Lower leg skin (tissue), 4 donors: ENCODE measurements around the gene PZP. TPM values are rescaled to one million over a fixed set of nuclear protein-coding genes. Genes with fewer than 3 reads are reported as not detected.
"Not testable (repeated sequence)": the region's sequence is repeated elsewhere in the genome, so short reads cannot be mapped to it uniquely, and the experiment has no call there.

Experiments used
- DNase-seq, 2 donors: peaks; one replicate each; pipeline ENCODE4 v3.0.0-alpha.2; 2019; ENCODE audit warnings: low spot score in 2 of 2
- H3K4me3 ChIP-seq: fragments of 200-600 bp; sonication (generic); 2 replicates; pipeline ENCODE4 v1.5.1; 2017; ENCODE audit warnings: mild to moderate bottlenecking, low read depth; ENCODE audit not compliant: poor library complexity, severe bottlenecking
- CTCF ChIP-seq, 3 donors: fragments of 450-650 bp; IDR thresholded peaks; one replicate each; pipeline ENCODE4 v1.5.1; 2016; ENCODE audit warnings: antibody characterized with exemption in 3 of 3, mild to moderate bottlenecking in 3 of 3, moderate library complexity in 2 of 3
- POLR2A ChIP-seq, 2 donors: fragments of 450-650 bp; IDR thresholded peaks; one replicate each; pipeline ENCODE4 v1.6.1; 2016 to 2017; ENCODE audit warnings: antibody characterized with exemption in 2 of 2, mild to moderate bottlenecking in 1 of 2, moderate library complexity in 1 of 2
- WGBS, 2 donors: methylation state at CpG; one replicate each; pipeline ENCODE4 v1.1.5; 2018; 5-methylcytosine and 5-hydroxymethylcytosine counted together
- intact Hi-C: fragments of 100-400 bp; cut with DNase I; formaldehyde crosslinking; loops from one replicate; pipeline ENCODE4 v1.15.0; 2023; ENCODE audit warnings: low total_unique reads
- total RNA-seq, 4 donors: library from RNA; depleted of rRNA; stranded (reverse); fragments of >200 nt; gene quantifications; one replicate each; pipeline ENCODE4 v1.1.0, GENCODE V29; 2016

Gene PZP
- total RNA-seq = not detected

- intact Hi-C loops = no loop called here
- TF ChIP-seq CTCF (IDR thresholded peaks at IDR 0.05) (no peak), POLR2A (IDR thresholded peaks at IDR 0.05) (no peak)
- no peak for DNase-seq
- 85 to 90% methylated on average over 3 of the region's 3 CpGs for WGBS, 2 donors
- no peak within 1 kb of the TSS for H3K4me3 ChIP-seq
These were observed at the start of gene PZP for GRCh38 chr12:9208229-9208628. TSS of gene PZP (minus strand) at chr12:9208395. CDS start at chr12:9208341, 54 bp downstream.

- intact Hi-C loops = no loop called here
- no peak for DNase-seq
- no peak overlapping the region for H3K4me3 ChIP-seq
- 49 to 69% methylated on average over 1 of the region's 1 CpG for WGBS, 2 donors
- TF ChIP-seq POLR2A (IDR thresholded peaks at IDR 0.05) (no peak), CTCF (IDR thresholded peaks at IDR 0.05) (no peak)
These were observed 48.7 kb upstream of the PZP start for GRCh38 chr12:9256758-9257405.

GRCh38 chr12:9256341-9256740, 48.1 kb upstream of the PZP start:
- DNase-seq = no peak
- intact Hi-C loops = no loop called here
- H3K4me3 ChIP-seq = no peak overlapping the region
- TF ChIP-seq POLR2A (IDR thresholded peaks at IDR 0.05) (no peak), CTCF (IDR thresholded peaks at IDR 0.05) (no peak)

- WGBS, 2 donors = 42 to 55% methylated on average over 2 of the region's 2 CpGs
- intact Hi-C loops = no loop called here
These were observed 47.6 kb upstream of the PZP start for GRCh38 chr12:9255837-9256236.

GRCh38 chr12:9253464-9253863, 45.3 kb upstream of the PZP start:
- no peak overlapping the region for H3K4me3 ChIP-seq
- 21 to 22% methylated on average over 5 of the region's 5 CpGs for WGBS, 2 donors
- no peak for DNase-seq
- TF ChIP-seq CTCF (IDR thresholded peaks at IDR 0.05) (no peak), POLR2A (IDR thresholded peaks at IDR 0.05) (no peak)
- intact Hi-C loops = no loop called here

More at GRCh38 chr12:9255837-9256236, 47.6 kb upstream of the PZP start:
- DNase-seq = no peak
- TF ChIP-seq CTCF (IDR thresholded peaks at IDR 0.05) = no peak
- TF ChIP-seq POLR2A (IDR thresholded peaks at IDR 0.05) = no peak
- no peak overlapping the region for H3K4me3 ChIP-seq

GRCh38 chr12:9252791-9253190, 44.6 kb upstream of the PZP start:
- 94% methylated on average over 2 of the region's 2 CpGs for WGBS, 2 donors
- DNase-seq, intact Hi-C loops: not testable (repeated sequence)

More at GRCh38 chr12:9252791-9253190, 44.6 kb upstream of the PZP start:
- H3K4me3 ChIP-seq = not testable (repeated sequence)
